Fibroblast of lung (primary cell): ENCODE results near the gene RNF10.

ENCODE experiments used
- EZH2 ChIP-seq: IDR thresholded peaks from 2 replicates; pipeline ENCODE4 v1.5.1; 2012; ENCODE audit warnings: low read length, control low read depth, mild to moderate bottlenecking; ENCODE audit errors: missing control alignments
- TF ChIP-seq, protein P1 (sequence below), 2 donors: IDR thresholded peaks in 1 of 2; conservative IDR thresholded peaks in 1 of 2; 1 replicate in 1 of 2; 2 replicates in 1 of 2; pipeline ENCODE4 v1.5.1; 2011 to 2012; ENCODE audit warnings: low read length in 2 of 2, control low read depth in 1 of 2, inconsistent platforms in 1 of 2, low read depth in 1 of 2, mild to moderate bottlenecking in 1 of 2

DNA sequence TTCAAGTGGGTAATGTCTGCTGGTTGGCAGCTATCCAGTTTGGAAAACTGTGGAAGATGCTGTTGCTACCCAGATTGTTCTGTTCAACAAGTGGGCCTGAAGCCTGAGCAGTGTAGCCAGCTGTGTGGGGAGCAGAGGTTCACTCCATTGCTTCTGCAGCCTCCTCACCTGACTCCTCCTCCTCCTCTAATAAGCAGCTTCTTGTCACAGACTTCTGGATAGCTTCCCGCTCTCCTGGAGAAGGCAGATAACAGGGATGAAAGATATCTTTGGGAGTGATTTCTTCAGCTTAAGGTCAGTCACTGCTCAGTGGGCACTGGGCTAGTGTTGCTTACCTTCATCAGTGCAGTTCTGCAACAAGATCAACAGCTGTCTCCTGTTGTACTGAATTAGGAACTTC lies 45.0 kb downstream of the RNF10 start:
- TF ChIP-seq, protein P1, sequence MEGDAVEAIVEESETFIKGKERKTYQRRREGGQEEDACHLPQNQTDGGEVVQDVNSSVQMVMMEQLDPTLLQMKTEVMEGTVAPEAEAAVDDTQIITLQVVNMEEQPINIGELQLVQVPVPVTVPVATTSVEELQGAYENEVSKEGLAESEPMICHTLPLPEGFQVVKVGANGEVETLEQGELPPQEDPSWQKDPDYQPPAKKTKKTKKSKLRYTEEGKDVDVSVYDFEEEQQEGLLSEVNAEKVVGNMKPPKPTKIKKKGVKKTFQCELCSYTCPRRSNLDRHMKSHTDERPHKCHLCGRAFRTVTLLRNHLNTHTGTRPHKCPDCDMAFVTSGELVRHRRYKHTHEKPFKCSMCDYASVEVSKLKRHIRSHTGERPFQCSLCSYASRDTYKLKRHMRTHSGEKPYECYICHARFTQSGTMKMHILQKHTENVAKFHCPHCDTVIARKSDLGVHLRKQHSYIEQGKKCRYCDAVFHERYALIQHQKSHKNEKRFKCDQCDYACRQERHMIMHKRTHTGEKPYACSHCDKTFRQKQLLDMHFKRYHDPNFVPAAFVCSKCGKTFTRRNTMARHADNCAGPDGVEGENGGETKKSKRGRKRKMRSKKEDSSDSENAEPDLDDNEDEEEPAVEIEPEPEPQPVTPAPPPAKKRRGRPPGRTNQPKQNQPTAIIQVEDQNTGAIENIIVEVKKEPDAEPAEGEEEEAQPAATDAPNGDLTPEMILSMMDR (conservative IDR thresholded peaks at IDR 0.05 in 1 of 2, IDR thresholded peaks at IDR 0.05 in 1 of 2; ENCODE audit: low read depth in 1 of 2, low read length in 2 of 2): no peak
- no peak for TF ChIP-seq EZH2
